IPS DF 4.7 (cell line): ENCODE data around the gene CCDC82.

Experiments used
- DNase-seq: peaks from one replicate; pipeline ENCODE4 v3.0.0-alpha.2; 2013; ENCODE audit warnings: low spot score; ENCODE audit errors: extremely low read depth

The CCDC82 gene

DNA sequence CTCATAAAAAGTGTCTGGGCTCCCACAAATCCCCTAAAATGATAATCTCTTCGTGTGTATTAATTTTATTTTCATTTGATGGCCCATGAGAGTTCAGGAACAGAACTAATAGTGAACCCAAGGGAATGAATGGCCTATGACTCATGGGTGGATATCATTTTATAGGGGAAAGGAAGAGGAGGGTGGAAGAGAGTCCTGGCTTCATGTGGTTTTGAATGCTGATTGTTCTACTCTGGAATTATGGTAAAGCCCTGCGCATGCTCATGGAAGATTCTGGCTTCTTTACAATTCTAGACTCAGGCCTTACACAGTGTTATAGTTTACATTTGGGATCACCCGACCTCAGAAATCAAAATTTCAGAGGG is 82.0 kb downstream of the CCDC82 start:
- DNase-seq = no peak

DNA sequence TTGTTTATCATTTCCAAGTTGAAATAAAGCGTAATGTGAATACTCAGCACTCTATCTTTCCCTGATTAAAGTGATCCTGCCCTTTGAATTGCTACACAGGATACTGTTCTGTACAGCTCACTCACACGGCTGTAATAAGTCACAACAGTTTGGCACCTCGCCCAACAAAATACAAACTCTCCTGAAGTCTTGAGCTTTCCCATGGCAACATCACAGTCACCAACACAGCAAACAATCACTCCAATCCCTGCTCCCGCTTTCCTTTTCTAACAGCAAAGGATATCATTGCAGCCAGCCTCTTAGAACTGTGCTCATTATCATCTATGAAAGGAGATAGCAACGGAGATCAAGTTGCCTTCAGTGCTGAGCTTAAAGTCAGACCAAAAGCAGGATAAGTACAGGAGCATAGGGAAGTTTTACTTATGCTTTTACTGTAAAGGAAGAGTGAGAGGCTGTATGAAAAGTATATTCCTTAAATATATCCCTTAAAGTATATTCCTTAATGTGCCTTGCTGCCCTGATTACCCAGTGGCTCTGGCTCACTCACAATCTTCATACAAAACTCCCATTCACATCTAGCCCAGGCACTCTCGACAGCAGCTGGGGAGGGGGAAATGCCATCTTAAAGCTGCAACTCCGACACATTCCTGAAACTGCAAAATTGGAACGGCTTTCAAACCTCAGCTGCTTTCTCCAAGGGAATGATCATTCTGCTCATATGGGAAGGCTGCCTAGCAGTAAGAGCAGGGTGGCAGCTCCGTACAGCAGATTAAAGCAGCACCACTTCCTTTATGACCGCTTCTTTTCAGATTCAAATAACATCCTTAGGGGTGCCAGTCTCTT is 82.6 kb downstream of the CCDC82 start:
- no peak for DNase-seq

DNA sequence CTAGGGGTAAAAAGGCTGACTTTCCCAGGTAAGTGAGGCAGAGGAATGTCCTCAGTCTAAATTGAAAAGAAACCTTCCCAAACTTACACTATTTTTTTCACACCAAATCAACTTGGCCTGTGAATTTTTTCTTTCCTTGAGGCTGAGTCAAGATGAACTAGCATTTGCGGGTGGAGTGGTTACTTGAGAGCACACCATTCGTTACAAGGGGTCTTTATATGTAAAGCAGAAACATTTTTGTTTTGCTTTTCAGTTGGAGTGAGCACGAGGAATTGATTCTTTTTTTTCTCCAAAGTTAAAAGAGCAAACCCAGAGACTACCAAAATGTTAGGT is 83.1 kb downstream of the CCDC82 start:
- DNase-seq = no peak

DNA sequence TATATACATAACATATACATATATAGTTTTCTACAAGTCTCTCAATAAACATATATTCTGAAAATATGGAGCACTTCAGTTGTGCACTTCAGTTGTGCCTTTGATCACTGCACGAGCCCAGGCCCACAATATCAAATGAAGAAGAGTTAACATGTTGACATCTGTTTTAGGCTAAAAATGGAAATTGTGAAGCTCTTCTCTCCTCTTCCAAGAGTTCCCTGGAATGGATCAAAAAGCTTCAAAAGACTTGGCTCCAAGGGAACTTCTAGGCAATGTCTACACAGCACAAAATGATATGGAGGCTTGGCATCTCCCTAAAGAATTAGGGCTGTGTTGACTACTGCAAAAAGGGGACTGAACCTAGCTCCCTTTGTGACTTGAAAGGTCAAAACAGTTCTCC is 83.6 kb downstream of the CCDC82 start:
- DNase-seq = no peak

DNA sequence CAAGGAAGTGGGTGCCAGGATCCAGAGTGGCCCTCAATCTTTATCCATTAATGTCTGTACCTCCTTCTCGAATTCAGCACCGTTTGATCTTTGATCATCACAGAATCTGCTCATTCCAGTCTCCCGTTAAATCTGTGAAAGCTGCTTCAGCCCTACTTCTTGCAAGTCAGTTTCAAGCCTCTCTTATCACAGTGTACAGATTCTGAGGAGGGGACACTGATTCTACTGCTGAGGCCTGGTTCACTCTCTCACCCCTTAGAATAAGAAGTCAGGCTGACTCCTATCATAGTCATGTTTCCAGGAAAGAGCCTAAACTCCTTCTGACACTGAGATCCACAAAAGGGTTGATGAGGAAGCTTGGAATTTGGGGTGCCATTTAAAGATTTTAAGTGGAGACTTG is 85.7 kb downstream of the CCDC82 start:
- no peak for DNase-seq

DNA sequence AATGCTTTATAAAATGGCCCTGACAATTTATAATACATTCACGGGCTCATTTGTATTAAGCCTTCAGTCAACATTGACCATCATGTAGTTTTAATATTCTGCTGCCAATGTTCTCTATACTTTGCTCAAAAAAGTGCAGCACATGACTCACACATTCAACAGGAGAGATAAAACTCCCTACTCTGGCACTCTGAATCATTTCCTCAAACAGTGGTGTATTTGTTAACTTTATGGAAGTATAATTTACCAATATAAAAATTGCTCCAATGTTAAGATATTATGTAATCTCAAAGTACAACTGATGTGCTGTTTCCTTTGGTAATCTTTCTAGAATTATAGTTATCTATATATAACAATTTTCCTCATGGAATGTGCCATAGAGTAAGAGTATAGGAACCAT is 86.6 kb downstream of the CCDC82 start:
- DNase-seq = no peak
